Upper lobe of left lung (tissue), 6 donors: ENCODE data around the gene AAK1. TPM values are rescaled to one million over a fixed set of nuclear protein-coding genes. Genes with fewer than 3 reads are reported as not detected.
A peak's percentile ranks its signal among the peaks of the same experiment; 100 is the strongest.

ENCODE experiments used
- ATAC-seq, 2 donors: fragments of 200-7000 bp; cut with Tn5 transposase; one replicate each; pipeline ENCODE4 v1.9.1; 2022; ENCODE audit warnings: mild to moderate bottlenecking in 2 of 2, moderate library complexity in 2 of 2; ENCODE audit not compliant: low FRiP score in 2 of 2
- DNase-seq, 2 donors: peaks; one replicate each; pipeline ENCODE4 v3.0.0-alpha.2; 2019 to 2020
- H3K27ac ChIP-seq, 4 donors: fragments of 200-600 bp; sonication (generic); one replicate each; pipeline ENCODE4 v1.5.1; 2016 to 2019
- H3K27me3 ChIP-seq, 4 donors: fragments of 200-600 bp; sonication (generic); one replicate each; pipeline ENCODE4 v1.5.1; 2017 to 2019
- H3K36me3 ChIP-seq, 4 donors: fragments of 200-600 bp; sonication (generic); one replicate each; pipeline ENCODE4 v1.5.1; 2016 to 2019
- H3K4me1 ChIP-seq, 4 donors: fragments of 200-600 bp; sonication (generic); one replicate each; pipeline ENCODE4 v1.5.1; 2018 to 2019
- H3K4me3 ChIP-seq, 4 donors: fragments of 200-600 bp; sonication (generic); one replicate each; pipeline ENCODE4 v1.5.1; 2017 to 2019; ENCODE audit warnings: mild to moderate bottlenecking in 2 of 4, moderate library complexity in 1 of 4
- H3K9me3 ChIP-seq, 4 donors: fragments of 200-600 bp; sonication (generic); one replicate each; pipeline ENCODE4 v1.5.1; 2018 to 2019
- EP300 ChIP-seq, 4 donors: sonication (generic); formaldehyde crosslinking; IDR thresholded peaks; one replicate each; pipeline ENCODE4 v1.5.1; 2017; ENCODE audit warnings: antibody characterized with exemption in 4 of 4, control low read depth in 2 of 4
- POLR2A ChIP-seq, 4 donors: fragments of 450-650 bp; IDR thresholded peaks; one replicate each; pipeline ENCODE4 v1.5.1; 2016 to 2017; ENCODE audit warnings: antibody characterized with exemption in 4 of 4, mild to moderate bottlenecking in 2 of 4
- POLR2AphosphoS5 ChIP-seq, 2 donors: sonication (generic); formaldehyde crosslinking; IDR thresholded peaks; one replicate each; pipeline ENCODE4 v1.5.1; 2017; ENCODE audit warnings: antibody characterized with exemption in 2 of 2
- WGBS, 2 donors: methylation state at CpG; one replicate each; pipeline ENCODE4 v1.1.5; 2017 to 2018; 5-methylcytosine and 5-hydroxymethylcytosine counted together
- total RNA-seq, 6 donors: library from RNA; depleted of rRNA in 4 of 6; stranded (reverse); fragments of >200 nt in 4 of 6; gene quantifications; one replicate each; pipeline versions ENCODE4 v1.1.0 to v1.2.1, GENCODE V29; 2016 to 2021
- TF ChIP-seq, protein P1 (sequence below), 6 experiments: fragments of 450-650 bp in 4 of 6; fragments of 200-600 bp in 2 of 6; sonication (generic) in 2 of 6; IDR thresholded peaks; one replicate each; pipeline ENCODE4 v1.5.1; 2016 to 2019; ENCODE audit warnings: antibody characterized with exemption in 6 of 6
- donor health status: DM: no; HTN: no; CAD: no; lungs with moderate emphysema.
- donor health status: DM: no; HTN: yes; CAD: no; lungs with severe emphysema.

The AAK1 gene
- total RNA-seq, 6 donors from 2014 or later: 45.1 to 105 (median 58.8) TPM

DNA sequence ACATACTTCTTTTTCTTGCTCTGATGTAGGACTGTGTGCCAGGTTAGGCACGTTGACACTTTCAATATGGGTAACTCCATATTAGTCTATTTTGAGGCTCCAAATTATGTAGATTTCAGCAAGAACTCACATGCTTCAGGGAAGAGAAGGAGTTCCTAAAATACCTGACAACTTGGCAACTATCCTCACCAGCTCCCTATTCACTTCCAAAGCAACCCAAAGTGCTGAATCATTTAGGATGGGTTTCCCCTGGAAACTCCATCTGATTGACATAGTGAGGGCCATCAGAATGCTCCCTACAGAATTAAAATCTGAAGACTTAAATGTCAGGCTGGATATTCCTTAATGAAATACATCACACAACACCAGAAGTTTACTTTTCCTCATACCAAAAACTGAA is 173.8 kb downstream of the AAK1 start:
- no peak for ATAC-seq
- H3K27ac ChIP-seq: no peak overlapping the region
- peaks cover 4 to 17% (median 11%) of the 10 kb centered on the region in 4 donors for H3K36me3 ChIP-seq

GRCh38 chr2:69469375-69469774 is 174.2 kb downstream of the AAK1 start:
- Histone ChIP-seq H3K27ac (no peak overlapping the region), H3K4me3 (no peak overlapping the region), H3K27me3 (no peaks in the 10 kb centered on the region), H3K4me1 (peaks cover 0 to 4% (median 0%) of the 10 kb centered on the region in 4 donors), H3K9me3 (no peaks in the 10 kb centered on the region), H3K36me3 (peaks cover 4 to 17% (median 11%) of the 10 kb centered on the region in 4 donors)
- 90% methylated on average over 3 of the region's 3 CpGs for WGBS, 2 donors
- TF ChIP-seq, protein P1, sequence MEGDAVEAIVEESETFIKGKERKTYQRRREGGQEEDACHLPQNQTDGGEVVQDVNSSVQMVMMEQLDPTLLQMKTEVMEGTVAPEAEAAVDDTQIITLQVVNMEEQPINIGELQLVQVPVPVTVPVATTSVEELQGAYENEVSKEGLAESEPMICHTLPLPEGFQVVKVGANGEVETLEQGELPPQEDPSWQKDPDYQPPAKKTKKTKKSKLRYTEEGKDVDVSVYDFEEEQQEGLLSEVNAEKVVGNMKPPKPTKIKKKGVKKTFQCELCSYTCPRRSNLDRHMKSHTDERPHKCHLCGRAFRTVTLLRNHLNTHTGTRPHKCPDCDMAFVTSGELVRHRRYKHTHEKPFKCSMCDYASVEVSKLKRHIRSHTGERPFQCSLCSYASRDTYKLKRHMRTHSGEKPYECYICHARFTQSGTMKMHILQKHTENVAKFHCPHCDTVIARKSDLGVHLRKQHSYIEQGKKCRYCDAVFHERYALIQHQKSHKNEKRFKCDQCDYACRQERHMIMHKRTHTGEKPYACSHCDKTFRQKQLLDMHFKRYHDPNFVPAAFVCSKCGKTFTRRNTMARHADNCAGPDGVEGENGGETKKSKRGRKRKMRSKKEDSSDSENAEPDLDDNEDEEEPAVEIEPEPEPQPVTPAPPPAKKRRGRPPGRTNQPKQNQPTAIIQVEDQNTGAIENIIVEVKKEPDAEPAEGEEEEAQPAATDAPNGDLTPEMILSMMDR (IDR thresholded peaks at IDR 0.05): no peak
- TF ChIP-seq POLR2A (IDR thresholded peaks at IDR 0.05) (no peak), EP300 (IDR thresholded peaks at IDR 0.05) (no peak), POLR2AphosphoS5 (IDR thresholded peaks at IDR 0.05) (no peak)
- DNase-seq: no peak
- no peak for ATAC-seq

More for the DNA sequence above, 173.8 kb downstream of the AAK1 start:
- Histone ChIP-seq H3K27me3 (no peaks in the 10 kb centered on the region), H3K4me1 (peaks cover 0 to 4% (median 0%) of the 10 kb centered on the region in 4 donors), H3K9me3 (no peaks in the 10 kb centered on the region), H3K4me3 (no peak overlapping the region)
- TF ChIP-seq, protein P1 (IDR thresholded peaks at IDR 0.05): no peak
- no peak for TF ChIP-seq POLR2AphosphoS5 (IDR thresholded peaks at IDR 0.05)
- no peak for TF ChIP-seq EP300 (IDR thresholded peaks at IDR 0.05)
- TF ChIP-seq POLR2A (IDR thresholded peaks at IDR 0.05): no peak
- 70 to 91% methylated on average over 1 of the region's 1 CpG for WGBS, 2 donors
- DNase-seq: no peak

DNA sequence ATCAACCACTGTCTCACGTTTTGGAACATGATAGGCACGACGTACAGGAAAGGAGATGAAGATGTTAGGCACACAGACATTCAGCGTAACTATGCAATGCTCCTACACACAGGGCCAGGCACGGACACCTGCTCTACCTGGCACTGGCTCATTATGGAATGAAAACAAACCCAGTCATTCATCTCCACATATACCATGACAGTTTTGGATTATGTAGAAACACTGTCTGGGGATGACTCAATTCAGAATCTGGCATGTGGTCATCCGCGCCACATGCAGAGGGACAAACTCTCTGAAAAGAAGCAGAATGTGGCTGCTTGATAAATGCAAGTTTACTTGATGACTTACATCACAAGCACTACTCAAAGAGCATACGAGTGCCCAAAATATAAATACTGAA is 176.8 kb downstream of the AAK1 start:
- Histone ChIP-seq H3K4me3 (no peak overlapping the region), H3K27me3 (no peaks in the 10 kb centered on the region), H3K27ac (no peak overlapping the region), H3K9me3 (no peaks in the 10 kb centered on the region), H3K4me1 (peaks cover 0 to 4% (median 0%) of the 10 kb centered on the region in 4 donors), H3K36me3 (peaks cover 4 to 17% (median 11%) of the 10 kb centered on the region in 4 donors)
- ATAC-seq (no peak), DNase-seq (no peak)
- TF ChIP-seq POLR2AphosphoS5 (IDR thresholded peaks at IDR 0.05) (no peak), POLR2A (IDR thresholded peaks at IDR 0.05) (no peak), EP300 (IDR thresholded peaks at IDR 0.05) (no peak)
- TF ChIP-seq, protein P1 (IDR thresholded peaks at IDR 0.05): no peak
- WGBS, 2 donors: 96 to 97% methylated on average over 8 of the region's 8 CpGs

GRCh38 chr2:69465513-69466456 is 177.8 kb downstream of the AAK1 start:
- TF ChIP-seq, protein P1 (IDR thresholded peaks at IDR 0.05): no peak
- TF ChIP-seq POLR2AphosphoS5 (IDR thresholded peaks at IDR 0.05): no peak
- TF ChIP-seq EP300 (IDR thresholded peaks at IDR 0.05): no peak
- no peak for TF ChIP-seq POLR2A (IDR thresholded peaks at IDR 0.05)
- Histone ChIP-seq H3K27ac (peak overlapping the region in 1 of 4 donors; percentile 14), H3K4me3 (no peak overlapping the region), H3K9me3 (no peaks in the 10 kb centered on the region), H3K36me3 (peaks cover 4 to 17% (median 11%) of the 10 kb centered on the region in 4 donors), H3K4me1 (peaks cover 0 to 4% (median 0%) of the 10 kb centered on the region in 4 donors), H3K27me3 (no peaks in the 10 kb centered on the region)
- ATAC-seq (peak; percentile 43 to 75), DNase-seq (peak in 1 of 2 donors; percentile 18)
- 88 to 93% methylated on average over 11 to 14 of the region's 14 CpGs for WGBS, 2 donors
